Tibial nerve (tissue), 4 donors: ENCODE results near the gene EFCAB11. TPM values are rescaled to one million over a fixed set of nuclear protein-coding genes. Genes with fewer than 3 reads are reported as not detected.

Source experiments
- DNase-seq, 2 donors: peaks; one replicate each; pipeline ENCODE4 v3.0.0-alpha.2; 2019; ENCODE audit warnings: low spot score in 2 of 2
- H3K27ac ChIP-seq, 4 donors: fragments of 200-600 bp; sonication (generic) in 3 of 4; one replicate each; pipeline ENCODE4 v1.5.1; 2017 to 2019; ENCODE audit warnings: mild to moderate bottlenecking in 1 of 4
- H3K27me3 ChIP-seq, 2 donors: fragments of 200-600 bp; sonication (generic) in 1 of 2; one replicate each; pipeline versions ENCODE4 v1.5.1 to v1.6.0; 2017 to 2019
- H3K36me3 ChIP-seq, 3 donors: fragments of 200-600 bp; sonication (generic); one replicate each; pipeline ENCODE4 v1.5.1; 2018 to 2019
- H3K4me1 ChIP-seq, 4 donors: fragments of 200-600 bp; sonication (generic) in 3 of 4; one replicate each; pipeline ENCODE4 v1.5.1; 2017 to 2019
- H3K4me3 ChIP-seq, 4 donors: fragments of 200-600 bp; sonication (generic) in 3 of 4; one replicate each; pipeline ENCODE4 v1.5.1; 2017 to 2019; ENCODE audit warnings: mild to moderate bottlenecking in 1 of 4, moderate library complexity in 1 of 4
- H3K9me3 ChIP-seq, 4 donors: fragments of 200-600 bp; sonication (generic) in 3 of 4; one replicate each; pipeline ENCODE4 v1.5.1; 2017 to 2019
- CTCF ChIP-seq, 5 experiments: fragments of 200-600 bp in 3 of 5; fragments of 450-650 bp in 2 of 5; sonication (generic) in 3 of 5; IDR thresholded peaks; one replicate each; pipeline ENCODE4 v1.5.1; 2016 to 2019; ENCODE audit warnings: antibody characterized with exemption in 5 of 5, mild to moderate bottlenecking in 3 of 5, moderate library complexity in 2 of 5
- EP300 ChIP-seq, 2 donors: sonication (generic); formaldehyde crosslinking; IDR thresholded peaks; one replicate each; pipeline ENCODE4 v1.6.1; 2017; ENCODE audit warnings: antibody characterized with exemption in 2 of 2, mild to moderate bottlenecking in 1 of 2
- POLR2A ChIP-seq, 2 donors: fragments of 450-650 bp; IDR thresholded peaks; one replicate each; pipeline ENCODE4 v1.6.1; 2017; ENCODE audit warnings: antibody characterized with exemption in 2 of 2, mild to moderate bottlenecking in 2 of 2, moderate library complexity in 2 of 2
- WGBS, 2 donors: methylation state at CpG; one replicate each; pipeline ENCODE4 v1.1.5; 2018; 5-methylcytosine and 5-hydroxymethylcytosine counted together
- total RNA-seq, 4 donors: library from RNA; depleted of rRNA; stranded (reverse); fragments of >200 nt; gene quantifications; one replicate each; pipeline ENCODE4 v1.1.0, GENCODE V29; 2016

EFCAB11 gene
- total RNA-seq, 4 donors from 2014 or later = 2.2 to 7.8 (median 4.4) TPM

- 84 to 90% methylated on average over 7 of the region's 7 CpGs for WGBS, 2 donors
- H3K4me3 ChIP-seq = no peak overlapping the region
- H3K9me3 ChIP-seq = peaks cover 0 to 15% (median 4%) of the 10 kb centered on the region in 4 donors
- H3K36me3 ChIP-seq = peaks cover 0 to 6% (median 0%) of the 10 kb centered on the region in 3 donors
- no peaks in the 10 kb centered on the region for H3K4me1 ChIP-seq
- H3K27me3 ChIP-seq = no peaks in the 10 kb centered on the region
- TF ChIP-seq EP300 (IDR thresholded peaks at IDR 0.05) = no peak
- TF ChIP-seq CTCF (IDR thresholded peaks at IDR 0.05) = no peak
- TF ChIP-seq POLR2A (IDR thresholded peaks at IDR 0.05) = no peak
- H3K27ac ChIP-seq = no peak overlapping the region
- no peak for DNase-seq
These were observed 127.3 kb downstream of the EFCAB11 start for GRCh38 chr14:89827265-89827664.

GRCh38 chr14:89826596-89826995 lies 127.9 kb downstream of the EFCAB11 start:
- no peak overlapping the region for H3K27ac ChIP-seq
- peaks cover 0 to 6% (median 0%) of the 10 kb centered on the region in 3 donors for H3K36me3 ChIP-seq
- no peak overlapping the region for H3K4me3 ChIP-seq
- no peaks in the 10 kb centered on the region for H3K27me3 ChIP-seq
- TF ChIP-seq POLR2A (IDR thresholded peaks at IDR 0.05) (no peak), CTCF (IDR thresholded peaks at IDR 0.05) (no peak), EP300 (IDR thresholded peaks at IDR 0.05) (no peak)
- DNase-seq = no peak
- peaks cover 0 to 15% (median 4%) of the 10 kb centered on the region in 4 donors for H3K9me3 ChIP-seq
- 57 to 69% methylated on average over 3 of the region's 3 CpGs for WGBS, 2 donors
- no peaks in the 10 kb centered on the region for H3K4me1 ChIP-seq

GRCh38 chr14:89823743-89824142 lies 130.8 kb downstream of the EFCAB11 start:
- no peak overlapping the region for H3K4me3 ChIP-seq
- H3K4me1 ChIP-seq = no peaks in the 10 kb centered on the region
- DNase-seq = no peak
- H3K9me3 ChIP-seq = peaks cover 0 to 15% (median 4%) of the 10 kb centered on the region in 4 donors
- no peak overlapping the region for H3K27ac ChIP-seq
- H3K27me3 ChIP-seq = no peaks in the 10 kb centered on the region
- WGBS, 2 donors = 84 to 97% methylated on average over 2 of the region's 2 CpGs
- TF ChIP-seq POLR2A (IDR thresholded peaks at IDR 0.05) (no peak), CTCF (IDR thresholded peaks at IDR 0.05) (no peak), EP300 (IDR thresholded peaks at IDR 0.05) (no peak)
- H3K36me3 ChIP-seq = peaks cover 0 to 6% (median 0%) of the 10 kb centered on the region in 3 donors

GRCh38 chr14:89814126-89814525 lies 140.4 kb downstream of the EFCAB11 start:
- TF ChIP-seq EP300 (IDR thresholded peaks at IDR 0.05) (no peak), CTCF (IDR thresholded peaks at IDR 0.05) (no peak), POLR2A (IDR thresholded peaks at IDR 0.05) (no peak)
- H3K9me3 ChIP-seq = no peaks in the 10 kb centered on the region
- no peaks in the 10 kb centered on the region for H3K36me3 ChIP-seq
- H3K4me1 ChIP-seq = no peaks in the 10 kb centered on the region
- WGBS, 2 donors = 80 to 84% methylated on average over 11 of the region's 11 CpGs
- no peak overlapping the region for H3K27ac ChIP-seq
- H3K4me3 ChIP-seq = no peak overlapping the region
- no peaks in the 10 kb centered on the region for H3K27me3 ChIP-seq
- no peak for DNase-seq

GRCh38 chr14:89813617-89814031 lies 140.9 kb downstream of the EFCAB11 start:
- Histone ChIP-seq H3K27ac (no peak overlapping the region), H3K4me3 (peak overlapping the region in 1 of 4 donors; percentile 19)

More at GRCh38 chr14:89813617-89814031, 140.9 kb downstream of the EFCAB11 start:
- 28 to 29% methylated on average over 12 of the region's 12 CpGs for WGBS, 2 donors
- TF ChIP-seq EP300 (IDR thresholded peaks at IDR 0.05) (no peak), POLR2A (IDR thresholded peaks at IDR 0.05) (no peak), CTCF (IDR thresholded peaks at IDR 0.05) (no peak)
- no peaks in the 10 kb centered on the region for H3K36me3 ChIP-seq
- H3K27me3 ChIP-seq = no peaks in the 10 kb centered on the region
- H3K4me1 ChIP-seq = no peaks in the 10 kb centered on the region
- H3K9me3 ChIP-seq = no peaks in the 10 kb centered on the region
- no peak for DNase-seq
